Loucy (cell line): ENCODE results near the gene NCOA7.

Experiments
- H2AFZ ChIP-seq: fragments of 200-600 bp; sonication (generic); 2 replicates; pipeline ENCODE4 v1.6.0; 2016; ENCODE audit warnings: antibody characterized with exemption, mild to moderate bottlenecking, low read length, moderate library complexity
- H3F3A ChIP-seq: fragments of 200-600 bp; 2 replicates; pipeline ENCODE4 v1.6.0; 2016; ENCODE audit warnings: antibody characterized with exemption, low read depth, mild to moderate bottlenecking
- H3K27me3 ChIP-seq: fragments of 200-600 bp; sonication (generic); 2 replicates; pipeline ENCODE4 v1.6.1; 2014; ENCODE audit warnings: low read length, mild to moderate bottlenecking; ENCODE audit not compliant: insufficient read depth, poor library complexity, severe bottlenecking
- H3K36me3 ChIP-seq: fragments of 200-600 bp; sonication (generic); 2 replicates; pipeline ENCODE4 v1.6.1; 2016; ENCODE audit warnings: low read length; ENCODE audit not compliant: insufficient read depth
- H3K4me1 ChIP-seq: fragments of 200-600 bp; sonication (generic); 2 replicates; pipeline ENCODE4 v1.5.1; 2014; ENCODE audit warnings: low read length, mild to moderate bottlenecking; ENCODE audit not compliant: insufficient read depth, poor library complexity, severe bottlenecking
- H3K4me2 ChIP-seq: fragments of 200-600 bp; sonication (generic); 2 replicates; pipeline ENCODE4 v1.6.0; 2014; ENCODE audit warnings: antibody characterized with exemption, low read length, low read depth, mild to moderate bottlenecking; ENCODE audit not compliant: poor library complexity, severe bottlenecking
- H3K4me3 ChIP-seq: fragments of 200-600 bp; sonication (generic); 2 replicates; pipeline ENCODE4 v1.5.1; 2014; ENCODE audit warnings: low read length, mild to moderate bottlenecking, mixed read lengths; ENCODE audit not compliant: poor library complexity, severe bottlenecking
- H3K79me2 ChIP-seq: fragments of 200-600 bp; sonication (generic); 2 replicates; pipeline ENCODE4 v1.6.1; 2014; ENCODE audit warnings: low read length; ENCODE audit not compliant: insufficient read depth
- H3K9ac ChIP-seq: fragments of 200-600 bp; sonication (generic); 2 replicates; pipeline ENCODE4 v1.6.0; 2014; ENCODE audit warnings: mild to moderate bottlenecking, low read depth, low read length, moderate library complexity; ENCODE audit not compliant: poor library complexity, severe bottlenecking
- H3K9me2 ChIP-seq: fragments of 200-600 bp; sonication (generic); replicated peaks from 2 replicates; pipeline ENCODE4 v1.6.1; 2016; ENCODE audit warnings: low read depth, low read length, mixed read lengths
- H3K9me3 ChIP-seq: fragments of 200-600 bp; sonication (generic); 2 replicates; pipeline ENCODE4 v1.6.1; 2014; ENCODE audit warnings: mild to moderate bottlenecking, antibody characterized with exemption, low read length, low read depth; ENCODE audit not compliant: insufficient read depth
- H4K20me1 ChIP-seq: fragments of 200-600 bp; sonication (generic); 2 replicates; pipeline ENCODE4 v1.6.0; 2014; ENCODE audit warnings: antibody characterized with exemption, low read length, mild to moderate bottlenecking; ENCODE audit not compliant: insufficient read depth, poor library complexity, severe bottlenecking
- EZH2phosphoT487 ChIP-seq: fragments of 200-600 bp; IDR thresholded peaks from 2 replicates; pipeline ENCODE4 v1.6.1; 2018; ENCODE audit warnings: antibody characterized with exemption, mild to moderate bottlenecking, moderate library complexity, borderline replicate concordance
- TF ChIP-seq, protein P1 (sequence below): fragments of 200-600 bp; sonication (generic); conservative IDR thresholded peaks from 2 replicates; pipeline ENCODE4 v1.5.1; 2014; ENCODE audit warnings: mild to moderate bottlenecking, antibody characterized with exemption, low read length

The NCOA7 gene

DNA sequence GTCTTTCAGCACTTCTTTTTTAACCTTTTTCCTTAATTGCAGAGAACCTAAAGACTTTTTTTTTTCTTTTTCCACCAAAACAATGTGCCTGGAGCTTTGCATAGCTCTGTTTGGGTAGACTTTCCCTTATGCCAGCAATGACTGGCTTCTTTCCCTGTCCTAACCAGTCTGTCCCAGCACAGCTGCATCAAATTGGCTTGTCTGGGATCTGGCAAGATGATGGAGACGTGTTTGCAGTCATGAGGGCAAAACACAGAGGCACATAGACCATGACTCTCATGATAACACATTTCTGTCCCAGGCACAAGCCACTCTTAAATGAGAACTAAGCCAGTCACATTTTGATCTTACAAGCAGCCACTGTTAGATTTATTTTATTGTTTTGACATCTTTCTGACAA is 24.8 kb upstream of the NCOA7 start:
- Histone ChIP-seq H3K9me2 (no peaks in the 10 kb centered on the region), H3K4me3 (no peak overlapping the region), H3K9ac (no peak overlapping the region), H3K79me2 (no peaks in the 10 kb centered on the region), H3K9me3 (no peaks in the 10 kb centered on the region), H2AFZ (no peak overlapping the region), H3K4me2 (no peak overlapping the region), H3K4me1 (no peaks in the 10 kb centered on the region), H3K36me3 (no peaks in the 10 kb centered on the region), H4K20me1 (no peaks in the 10 kb centered on the region), H3F3A (no peaks in the 10 kb centered on the region), H3K27me3 (peaks cover 5% of the 10 kb centered on the region)
- TF ChIP-seq EZH2phosphoT487 = no peak
- TF ChIP-seq, protein P1, sequence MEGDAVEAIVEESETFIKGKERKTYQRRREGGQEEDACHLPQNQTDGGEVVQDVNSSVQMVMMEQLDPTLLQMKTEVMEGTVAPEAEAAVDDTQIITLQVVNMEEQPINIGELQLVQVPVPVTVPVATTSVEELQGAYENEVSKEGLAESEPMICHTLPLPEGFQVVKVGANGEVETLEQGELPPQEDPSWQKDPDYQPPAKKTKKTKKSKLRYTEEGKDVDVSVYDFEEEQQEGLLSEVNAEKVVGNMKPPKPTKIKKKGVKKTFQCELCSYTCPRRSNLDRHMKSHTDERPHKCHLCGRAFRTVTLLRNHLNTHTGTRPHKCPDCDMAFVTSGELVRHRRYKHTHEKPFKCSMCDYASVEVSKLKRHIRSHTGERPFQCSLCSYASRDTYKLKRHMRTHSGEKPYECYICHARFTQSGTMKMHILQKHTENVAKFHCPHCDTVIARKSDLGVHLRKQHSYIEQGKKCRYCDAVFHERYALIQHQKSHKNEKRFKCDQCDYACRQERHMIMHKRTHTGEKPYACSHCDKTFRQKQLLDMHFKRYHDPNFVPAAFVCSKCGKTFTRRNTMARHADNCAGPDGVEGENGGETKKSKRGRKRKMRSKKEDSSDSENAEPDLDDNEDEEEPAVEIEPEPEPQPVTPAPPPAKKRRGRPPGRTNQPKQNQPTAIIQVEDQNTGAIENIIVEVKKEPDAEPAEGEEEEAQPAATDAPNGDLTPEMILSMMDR = no peak

DNA sequence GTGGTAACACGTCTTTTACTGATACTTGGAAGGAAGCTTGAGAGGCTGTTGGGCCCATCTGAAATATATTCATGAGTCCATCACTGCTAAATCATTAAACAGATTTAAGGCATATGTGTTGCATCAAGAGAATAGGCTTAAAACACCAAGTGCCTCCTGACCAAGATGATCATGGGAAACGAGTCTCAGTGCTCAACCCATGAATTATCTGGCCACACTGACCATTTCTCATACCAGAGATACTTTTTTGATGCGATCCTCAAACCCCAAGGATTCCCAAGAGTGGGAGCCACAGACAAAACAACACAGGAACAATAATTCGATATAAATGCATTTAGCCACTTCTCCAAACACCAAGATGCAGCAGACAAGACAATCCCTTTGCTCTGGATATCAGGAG is 24.1 kb upstream of the NCOA7 start:
- Histone ChIP-seq H3K79me2 (no peaks in the 10 kb centered on the region), H3K9me2 (no peaks in the 10 kb centered on the region), H3K4me2 (no peak overlapping the region), H3K9me3 (no peaks in the 10 kb centered on the region), H3K27me3 (no peaks in the 10 kb centered on the region), H3K4me3 (no peak overlapping the region), H3K9ac (no peak overlapping the region), H3F3A (no peaks in the 10 kb centered on the region), H3K4me1 (no peaks in the 10 kb centered on the region), H3K36me3 (no peaks in the 10 kb centered on the region), H4K20me1 (no peaks in the 10 kb centered on the region), H2AFZ (no peak overlapping the region)
- TF ChIP-seq EZH2phosphoT487 = no peak
- TF ChIP-seq, protein P1 = no peak

DNA sequence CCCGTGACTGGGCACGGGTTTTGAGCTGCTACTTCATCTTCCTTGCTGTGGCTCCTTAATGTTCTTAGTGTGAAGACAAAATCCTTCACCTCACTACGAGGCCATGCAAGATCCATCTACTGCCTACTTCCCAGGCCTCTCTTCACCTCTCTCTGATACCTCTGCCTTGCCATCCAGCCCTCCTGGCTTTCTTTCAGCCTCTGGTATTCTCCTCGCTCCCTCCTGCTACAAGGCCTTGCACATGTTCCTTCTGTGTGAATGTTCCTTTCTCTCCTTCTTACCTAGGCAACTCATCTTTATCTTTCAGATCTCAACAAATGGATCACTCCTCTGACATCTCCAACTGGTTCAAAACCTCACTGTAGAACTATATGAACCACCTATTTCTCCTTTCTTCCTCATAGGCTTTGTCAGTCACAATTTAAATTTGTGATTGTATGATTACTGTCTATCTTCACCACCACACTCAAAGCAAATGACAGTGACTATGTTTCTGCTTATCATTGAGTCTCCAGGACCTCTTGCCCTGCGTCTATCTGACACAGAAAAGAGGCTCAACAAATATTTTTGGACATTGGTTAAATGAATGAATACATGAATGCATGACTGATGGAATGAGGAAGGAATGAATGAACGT is 21.5 kb upstream of the NCOA7 start:
- no peak overlapping the region for H3K4me2 ChIP-seq
- TF ChIP-seq, protein P1 = no peak
- TF ChIP-seq EZH2phosphoT487 = no peak
- H3K36me3 ChIP-seq = no peaks in the 10 kb centered on the region
- H3K9ac ChIP-seq = no peak overlapping the region
- no peaks in the 10 kb centered on the region for H3K9me2 ChIP-seq
- no peaks in the 10 kb centered on the region for H3K79me2 ChIP-seq
- no peaks in the 10 kb centered on the region for H3K9me3 ChIP-seq
- H3F3A ChIP-seq = no peaks in the 10 kb centered on the region
- peaks cover 6% of the 10 kb centered on the region for H3K27me3 ChIP-seq
- H4K20me1 ChIP-seq = no peaks in the 10 kb centered on the region
- no peak overlapping the region for H3K4me3 ChIP-seq
- H3K4me1 ChIP-seq = no peaks in the 10 kb centered on the region
- 0 out of 2 replicates have a peak overlapping the region, but pooled peaks have one; percentile 35 for H2AFZ ChIP-seq
